ENCODE results near the gene NTF4.
"Not testable (repeated sequence)": the region's sequence is repeated elsewhere in the genome, so short reads cannot be mapped to it uniquely, and the experiment has no call there.

Gene NTF4

GRCh38 chr19:49101160-49101559, 36.5 kb upstream of the NTF4 start:
- TF ChIP-seq ZNF274 (IDR thresholded peaks at IDR 0.05; ENCODE audit: low read depth, low read length) = no peak
- H3K4me3 ChIP-seq (ENCODE audit: low read length) = no peak overlapping the region

- H3K4me3 ChIP-seq (ENCODE audit: low read length) = no peak overlapping the region
- TF ChIP-seq ZNF274 (IDR thresholded peaks at IDR 0.05; ENCODE audit: low read depth, low read length) = no peak
Measured at GRCh38 chr19:49098795-49099194, 34.2 kb upstream of the NTF4 start.

GRCh38 chr19:49097453-49098288, 33.1 kb upstream of the NTF4 start:
- no peak for TF ChIP-seq ZNF274 (IDR thresholded peaks at IDR 0.05; ENCODE audit: low read depth, low read length)
- H3K4me3 ChIP-seq (ENCODE audit: low read length) = no peak overlapping the region

- no peak for TF ChIP-seq ZNF274 (IDR thresholded peaks at IDR 0.05; ENCODE audit: low read depth, low read length)
- H3K4me3 ChIP-seq (ENCODE audit: low read length) = no peak overlapping the region
Measured at GRCh38 chr19:49094505-49095482, 30.2 kb upstream of the NTF4 start.

GRCh38 chr19:49092686-49093085, 28.1 kb upstream of the NTF4 start:
- H3K4me3 ChIP-seq (ENCODE audit: low read length) = no peak overlapping the region
- TF ChIP-seq ZNF274 (IDR thresholded peaks at IDR 0.05; ENCODE audit: low read depth, low read length) = no peak

- H3K4me3 ChIP-seq (ENCODE audit: low read length) = no peak overlapping the region
- no peak for TF ChIP-seq ZNF274 (IDR thresholded peaks at IDR 0.05; ENCODE audit: low read depth, low read length)
Measured at GRCh38 chr19:49091391-49092038, 26.9 kb upstream of the NTF4 start.

- peak overlapping the region; percentile 93 for H3K4me3 ChIP-seq (ENCODE audit: low read length)
- no peak for TF ChIP-seq ZNF274 (IDR thresholded peaks at IDR 0.05; ENCODE audit: low read depth, low read length)
Measured at GRCh38 chr19:49086296-49086695, 21.7 kb upstream of the NTF4 start.

- H3K4me3 ChIP-seq (ENCODE audit: low read length) = peak overlapping the region; percentile 93
- no peak for TF ChIP-seq ZNF274 (IDR thresholded peaks at IDR 0.05; ENCODE audit: low read depth, low read length)
Measured at GRCh38 chr19:49085868-49086232, 21.2 kb upstream of the NTF4 start.

GRCh38 chr19:49085020-49085867, 20.6 kb upstream of the NTF4 start, which contains the start of gene SNRNP70:
SNRNP70 (plus strand) TSS chr19:49085451; CDS start chr19:49086415, 964 bp downstream.
- TF ChIP-seq ZNF274 (IDR thresholded peaks at IDR 0.05; ENCODE audit: low read depth, low read length) = no peak
- H3K4me3 ChIP-seq (ENCODE audit: low read length) = peak within 1 kb of the TSS; percentile 93

GRCh38 chr19:49084206-49085019, 19.8 kb upstream of the NTF4 start:
- peak overlapping the region; percentile 38; the same call in 1 of the 2 replicates for H3K4me3 ChIP-seq (ENCODE audit: low read length)
- TF ChIP-seq ZNF274 (IDR thresholded peaks at IDR 0.05; ENCODE audit: low read depth, low read length) = no peak

- H3K4me3 ChIP-seq (ENCODE audit: low read length) = no peak overlapping the region
- no peak for TF ChIP-seq ZNF274 (IDR thresholded peaks at IDR 0.05; ENCODE audit: low read depth, low read length)
Measured at GRCh38 chr19:49081273-49081672, 16.7 kb upstream of the NTF4 start.

- no peak for TF ChIP-seq ZNF274 (IDR thresholded peaks at IDR 0.05; ENCODE audit: low read depth, low read length)
Measured at GRCh38 chr19:49080392-49080791, 15.8 kb upstream of the NTF4 start.

GRCh38 chr19:49074869-49075268, 10.3 kb upstream of the NTF4 start:
- not testable (repeated sequence) for H3K4me3 ChIP-seq (ENCODE audit: low read length)

More at GRCh38 chr19:49080392-49080791, 15.8 kb upstream of the NTF4 start:
- no peak overlapping the region for H3K4me3 ChIP-seq (ENCODE audit: low read length)
